IPS DF 4.7 (cell line): ENCODE measurements around the gene PRCC.

Experiments used
- DNase-seq: peaks from one replicate; pipeline ENCODE4 v3.0.0-alpha.2; 2013; ENCODE audit warnings: low spot score; ENCODE audit errors: extremely low read depth

PRCC gene

GRCh38 chr1:156813298-156813697 is 46.0 kb downstream of the PRCC start:
- DNase-seq = no peak

- no peak for DNase-seq
Measured at GRCh38 chr1:156813750-156814570, 46.6 kb downstream of the PRCC start.

- no peak for DNase-seq
Measured at GRCh38 chr1:156814571-156815260, 47.4 kb downstream of the PRCC start.

DNA sequence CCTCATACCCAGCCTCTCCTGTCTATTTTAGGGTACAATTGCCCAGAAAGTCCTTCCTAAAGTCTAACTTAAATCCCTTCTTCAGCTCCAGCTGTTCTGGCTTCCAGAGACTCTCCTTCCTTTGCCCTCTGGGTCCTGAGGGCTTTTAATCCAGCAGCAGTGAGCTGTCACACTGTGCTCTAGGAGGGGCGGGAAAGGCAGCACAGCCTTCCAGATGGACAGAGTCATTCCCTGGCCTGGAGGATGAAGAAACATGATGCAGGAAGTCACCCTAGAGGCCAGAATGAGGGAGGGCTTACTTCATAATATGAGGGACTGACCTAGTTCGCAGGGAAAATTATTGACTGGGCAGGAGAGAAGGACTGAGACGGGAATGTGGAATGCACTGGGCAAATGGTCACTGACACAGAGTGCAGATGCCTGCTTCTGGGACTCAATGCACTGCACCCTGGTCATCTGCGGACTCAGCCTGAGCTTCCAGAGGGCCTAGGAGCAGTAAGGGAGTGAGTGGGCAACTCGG is 48.0 kb downstream of the PRCC start:
- DNase-seq = no peak

GRCh38 chr1:156815961-156816422 is 48.7 kb downstream of the PRCC start:
- no peak for DNase-seq

DNA sequence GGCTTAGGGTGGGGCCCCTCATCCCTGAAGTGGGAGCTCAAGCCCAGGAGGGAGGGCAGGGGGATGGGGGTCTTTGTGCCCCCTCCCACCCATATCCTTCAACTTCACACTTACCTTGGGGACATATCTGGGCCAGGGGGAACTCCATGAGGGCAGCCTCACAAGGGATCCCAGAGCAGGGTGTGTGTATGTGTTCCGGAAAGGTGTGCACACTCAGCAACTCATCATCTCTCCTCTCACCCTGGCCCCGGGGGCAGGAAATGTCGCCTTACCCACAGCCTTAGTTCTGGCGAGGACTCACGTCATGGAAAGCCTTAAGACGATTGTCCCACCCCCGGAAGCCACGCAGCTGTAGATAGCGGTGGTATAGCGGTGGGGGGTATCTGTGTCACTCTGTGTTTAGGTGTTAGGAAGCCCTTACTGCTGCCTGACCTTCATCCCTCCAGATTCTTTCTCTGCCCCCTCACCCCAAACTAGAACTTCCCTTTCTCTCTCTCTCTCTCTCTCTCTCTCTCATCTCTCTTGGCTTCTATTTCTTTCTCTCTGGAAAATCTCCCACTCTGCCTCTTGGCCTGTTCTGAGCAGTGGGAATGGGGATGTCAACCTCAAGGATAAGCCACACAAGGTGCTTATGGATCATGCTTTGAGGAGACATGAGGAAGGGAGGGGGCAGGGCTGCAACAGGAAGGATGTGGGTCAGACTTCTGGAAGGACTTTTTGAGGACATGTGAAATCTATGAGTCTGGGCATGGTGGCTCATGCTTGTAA is 49.4 kb downstream of the PRCC start, which contains the start of gene SH2D2A:
Gene SH2D2A, minus strand, starts transcription at position 288 of the 768 bp plus-strand sequence. Its CDS starts 140 bp downstream, at position 148.
- no peak for DNase-seq

DNA sequence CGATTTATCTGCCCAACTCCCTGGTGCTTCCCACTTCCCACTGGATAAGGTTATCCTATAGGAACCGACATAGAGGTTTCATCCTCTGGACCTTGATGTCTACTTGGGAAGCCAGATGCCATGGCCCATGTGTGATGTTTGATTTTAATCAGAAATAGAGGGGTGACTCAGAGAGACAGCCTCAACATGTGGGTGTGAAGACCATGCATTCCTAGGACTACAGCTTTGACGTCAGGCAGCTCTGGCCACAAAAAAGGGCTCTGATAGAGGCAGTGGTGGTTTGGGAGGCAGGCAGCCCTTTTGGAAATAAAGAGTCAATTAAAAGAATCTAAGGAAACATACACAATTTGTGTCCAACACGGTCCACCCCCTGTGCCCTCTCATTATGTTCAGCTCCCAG is 54.5 kb downstream of the PRCC start:
- DNase-seq = no peak

DNA sequence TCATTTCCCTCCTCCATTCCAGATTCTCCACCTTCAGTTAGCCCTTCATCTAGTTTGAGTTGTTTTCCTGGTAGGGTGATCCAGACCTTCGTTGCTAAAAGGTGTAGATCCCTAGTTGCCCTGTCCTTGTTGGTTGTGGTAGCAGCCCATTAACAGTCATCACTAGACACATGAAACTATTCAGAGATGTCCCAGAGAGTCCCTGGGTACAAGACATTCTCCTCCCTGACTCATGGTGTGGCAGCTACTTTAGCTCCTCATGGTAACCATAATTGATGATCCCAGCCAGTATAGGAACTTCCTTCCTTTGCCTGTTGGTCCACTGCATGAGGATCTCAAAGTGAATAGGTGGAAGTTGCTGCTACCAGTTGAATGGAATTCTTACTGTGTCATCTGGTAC is 55.3 kb downstream of the PRCC start:
- DNase-seq = no peak

DNA sequence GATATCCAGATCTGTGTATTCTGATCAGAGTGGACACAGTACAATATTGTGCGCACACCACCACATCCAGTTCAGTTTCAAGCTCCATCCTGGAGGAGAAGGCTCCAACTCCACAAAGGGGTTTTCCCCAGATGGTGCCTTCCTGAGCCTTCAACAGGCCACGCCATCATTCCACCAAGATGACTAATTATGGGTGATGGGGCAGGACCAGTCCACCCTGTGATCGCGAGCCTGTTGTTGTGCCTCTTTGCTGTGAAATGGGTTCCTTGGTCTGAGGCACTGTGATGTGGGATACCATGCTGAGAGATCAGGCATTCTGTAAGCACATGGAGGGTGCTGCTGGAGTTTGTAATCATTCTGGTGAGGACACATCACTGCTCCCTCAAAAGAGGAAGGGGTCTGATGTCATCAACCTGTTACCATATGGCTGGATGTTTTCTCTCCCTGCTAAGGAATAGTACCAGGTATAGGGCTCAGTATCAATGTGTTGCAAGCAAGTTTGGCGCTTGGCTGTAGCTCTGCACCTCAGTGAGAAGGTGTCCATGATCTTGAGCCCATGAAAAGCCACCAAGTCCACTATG is 56.0 kb downstream of the PRCC start:
- DNase-seq = no peak

DNA sequence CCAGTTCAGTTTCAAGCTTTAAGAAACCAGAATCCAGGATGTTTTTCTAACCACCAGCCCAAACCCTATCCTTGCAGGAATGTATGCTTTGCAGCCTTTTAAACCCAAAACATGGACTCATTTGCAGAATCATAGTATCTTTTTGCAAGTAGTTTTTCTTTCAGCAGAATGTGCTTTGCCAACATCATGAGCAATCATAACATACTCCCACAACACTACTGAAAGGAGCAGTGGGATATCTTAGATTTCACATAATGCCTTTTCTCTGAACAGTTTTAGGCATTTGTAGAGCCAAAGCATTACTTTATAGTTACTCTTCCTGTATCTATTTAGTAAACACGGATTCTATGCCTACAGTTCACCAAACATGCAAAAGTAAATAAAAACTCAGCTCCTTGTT is 59.3 kb downstream of the PRCC start:
- DNase-seq = no peak

DNA sequence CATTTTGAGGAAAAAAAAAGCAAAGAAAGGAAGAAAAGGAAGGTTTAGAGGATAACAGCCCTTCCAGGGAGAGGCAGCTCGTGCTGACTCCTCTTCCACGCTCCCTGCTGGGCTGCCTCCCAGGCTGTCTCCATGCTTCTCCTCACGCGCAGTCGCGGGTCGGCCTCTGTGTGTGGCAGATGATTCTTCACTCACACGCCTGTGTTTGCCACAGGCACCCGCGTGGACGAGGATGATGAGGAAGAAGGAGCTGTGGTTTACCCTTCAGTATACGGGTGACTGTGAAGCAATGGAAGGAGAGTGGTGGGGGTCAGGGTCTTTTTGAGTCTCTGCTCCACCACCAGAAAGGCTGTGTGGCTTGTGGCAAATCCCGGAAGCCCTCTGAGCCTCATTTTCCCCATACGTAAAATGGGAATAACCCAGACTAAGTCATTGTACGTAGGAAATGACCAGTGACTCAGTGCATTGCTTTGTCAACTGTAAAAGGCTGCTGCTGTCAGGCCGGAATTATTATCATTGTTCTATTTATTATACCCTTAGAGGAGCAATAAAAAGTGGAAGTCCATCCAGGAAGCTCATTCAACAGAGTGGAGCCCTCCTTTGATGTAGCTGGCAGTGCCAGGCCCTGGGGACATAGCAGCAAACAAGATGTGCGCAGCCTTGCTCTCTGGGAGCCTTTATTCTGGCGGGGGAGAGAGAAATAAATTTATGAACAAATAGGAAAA is 61.2 kb downstream of the PRCC start:
- DNase-seq = no peak

DNA sequence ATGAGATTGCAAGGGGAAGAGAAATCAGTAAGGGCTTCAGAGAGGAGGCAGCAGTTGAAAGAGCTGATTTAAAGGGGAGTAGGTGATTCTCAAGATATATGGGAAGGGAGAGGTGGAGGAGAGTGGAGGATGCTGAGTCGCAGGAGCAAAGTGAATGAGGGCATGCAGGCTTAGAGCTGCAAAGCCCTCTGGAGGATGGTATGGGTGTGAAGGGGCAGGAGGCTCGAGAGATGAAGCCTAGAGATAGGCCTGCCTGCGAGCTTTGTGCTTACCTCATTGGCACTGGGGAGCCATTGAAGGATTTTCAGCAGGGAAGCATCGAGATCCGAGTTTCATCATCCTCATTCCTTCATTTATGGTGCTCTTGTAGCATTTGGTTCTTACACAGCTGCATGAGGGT is 65.1 kb downstream of the PRCC start:
- DNase-seq = no peak

DNA sequence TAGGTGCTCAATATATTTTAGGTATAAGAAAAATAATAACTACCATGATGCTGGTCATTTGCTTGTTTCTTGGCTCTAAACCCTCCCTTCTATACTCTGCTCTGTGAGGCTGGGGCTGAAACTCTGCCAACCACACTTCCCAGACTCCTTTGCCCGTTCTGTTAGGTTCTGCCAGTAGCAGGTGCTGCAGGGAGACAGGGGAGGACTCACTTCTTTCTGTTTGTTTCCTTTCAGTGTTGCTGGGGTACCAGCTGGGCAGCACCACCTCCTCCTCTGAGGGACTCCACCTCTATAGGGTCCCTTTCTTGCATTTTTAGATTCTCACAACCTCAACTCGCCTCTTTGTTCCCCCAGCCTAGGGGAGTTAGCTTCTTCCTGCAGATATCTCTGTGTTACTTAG is 66.3 kb downstream of the PRCC start:
- no peak for DNase-seq

- DNase-seq = no peak
Measured at GRCh38 chr1:156834322-156834721, 67.0 kb downstream of the PRCC start.

GRCh38 chr1:156836041-156836654 is 68.8 kb downstream of the PRCC start:
- no peak for DNase-seq

DNA sequence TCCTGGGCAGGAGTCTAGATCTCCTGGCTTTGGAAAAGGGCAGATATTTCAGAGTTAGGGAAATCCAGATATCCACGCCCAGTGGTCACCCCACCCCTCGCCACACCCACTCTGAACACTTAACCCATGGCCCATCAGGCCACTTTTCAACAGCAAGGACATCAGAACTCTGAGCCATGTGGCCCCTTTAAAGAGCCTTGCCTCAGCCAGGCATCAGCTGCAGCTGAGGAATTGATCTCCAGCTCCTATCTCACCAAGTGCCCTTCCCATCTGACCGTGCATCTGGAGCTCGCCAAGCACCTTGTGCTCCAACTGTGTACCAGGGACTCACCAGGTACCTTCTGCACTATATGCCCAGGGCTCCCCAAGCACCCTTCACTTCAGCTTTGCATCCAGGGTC is 69.6 kb downstream of the PRCC start:
- no peak for DNase-seq

DNA sequence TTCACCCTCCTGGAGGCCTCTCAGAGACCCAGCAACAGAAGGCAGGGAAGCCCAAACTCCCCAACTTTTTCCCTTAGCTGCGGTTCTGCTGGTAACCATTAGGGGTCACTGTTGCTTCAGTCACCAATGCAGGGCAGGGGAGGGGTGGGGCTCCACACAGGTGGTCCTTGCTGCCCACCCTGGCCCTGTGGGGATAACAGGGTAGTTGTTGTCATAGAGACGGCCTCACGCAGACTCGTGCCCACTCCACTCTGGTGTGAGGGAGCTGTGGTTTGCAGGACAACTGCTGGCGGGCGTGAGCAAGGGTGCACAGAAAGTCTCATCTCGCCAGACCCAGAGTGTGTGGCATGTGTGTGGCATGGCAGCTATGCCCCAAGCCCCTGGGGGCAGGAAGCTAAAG is 71.6 kb downstream of the PRCC start:
- DNase-seq = no peak

GRCh38 chr1:156839426-156840109 is 72.2 kb downstream of the PRCC start:
- no peak for DNase-seq

- DNase-seq = no peak
Measured at GRCh38 chr1:156840186-156840897, 73.0 kb downstream of the PRCC start.
